DND-41 (cell line): Measurements from ENCODE around the gene XXYLT1.

Experiments used
- CTCF ChIP-seq: IDR thresholded peaks from 2 replicates; pipeline ENCODE4 v1.5.1; 2012; ENCODE audit warnings: borderline replicate concordance, low read length, moderate library complexity, mild to moderate bottlenecking; ENCODE audit not compliant: poor library complexity, severe bottlenecking; ENCODE audit errors: extremely low read depth
- EZH2 ChIP-seq: IDR thresholded peaks from 3 replicates; pipeline ENCODE4 v1.6.1; 2012; ENCODE audit warnings: borderline replicate concordance, low read depth, mild to moderate bottlenecking, moderate library complexity, low read length, inconsistent platforms; ENCODE audit not compliant: severe bottlenecking

GRCh38 chr3:195035345-195036202, 235.4 kb downstream of the XXYLT1 start:
- TF ChIP-seq CTCF (peak; percentile 42), EZH2 (no peak)
